Measurements from ENCODE around the gene KDM2B. TPM values are rescaled to one million over a fixed set of nuclear protein-coding genes. Genes with fewer than 3 reads are reported as not detected.

The KDM2B gene
- total RNA-seq, 1 experiment from 2014 or later = 49.3 TPM

DNA sequence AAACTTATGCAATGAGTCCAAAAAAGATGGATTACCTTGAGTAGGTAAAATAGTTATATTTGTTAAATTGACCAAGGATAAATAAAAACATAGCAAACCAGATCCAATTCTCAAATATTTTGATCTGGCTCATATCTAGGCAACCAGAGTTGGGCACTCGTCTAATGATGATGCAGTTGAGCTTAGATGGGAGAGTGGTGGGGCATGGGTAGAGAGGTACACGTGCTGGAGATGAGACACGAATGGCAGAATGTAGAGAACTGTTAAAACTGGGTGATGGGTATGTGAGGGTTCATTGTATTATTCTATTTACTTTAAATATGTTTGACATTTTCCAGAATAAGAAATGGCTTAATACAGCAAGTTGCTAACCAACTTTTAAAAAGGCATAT, 188.5 kb downstream of the KDM2B start:
- CTCF ChIA-PET = no interaction called here
- H3K27ac ChIP-seq (ENCODE audit: low read depth, low read length, poor library complexity, severe bottlenecking) = no peak overlapping the region
- POLR2A ChIA-PET (ENCODE audit: low non-redundant PET) = no interaction called here
- H3K27me3 ChIP-seq (replicated peaks; ENCODE audit: insufficient read depth, low read depth, low read length, poor library complexity) = no peaks in the 10 kb centered on the region
- intact Hi-C loops (cut with micrococcal nuclease; ENCODE audit: unreplicated experiment) = no loop called here
- no peaks in the 10 kb centered on the region for H3K36me3 ChIP-seq (ENCODE audit: insufficient read depth, low read length, poor library complexity, severe bottlenecking)
- TF ChIP-seq CTCF (conservative IDR thresholded peaks at IDR 0.05; ENCODE audit: low read depth, low read length) (no peak), EZH2 (IDR thresholded peaks at IDR 0.05; ENCODE audit: borderline replicate concordance, low read depth, low read length, poor library complexity, severe bottlenecking) (no peak)
- H3K4me3 ChIP-seq (ENCODE audit: low read depth, low read length, poor library complexity, severe bottlenecking) = no peak overlapping the region
- peaks cover 5% of the 10 kb centered on the region for H3K4me1 ChIP-seq (ENCODE audit: insufficient read depth, low read length, poor library complexity, severe bottlenecking)
- no peaks in the 10 kb centered on the region for H3K9me3 ChIP-seq (ENCODE audit: low read depth, low read length, poor library complexity, severe bottlenecking)
- DNase-seq (ENCODE audit: low spot score) = no peak
- no TSS peak for BruUV-seq (replicated peaks)

DNA sequence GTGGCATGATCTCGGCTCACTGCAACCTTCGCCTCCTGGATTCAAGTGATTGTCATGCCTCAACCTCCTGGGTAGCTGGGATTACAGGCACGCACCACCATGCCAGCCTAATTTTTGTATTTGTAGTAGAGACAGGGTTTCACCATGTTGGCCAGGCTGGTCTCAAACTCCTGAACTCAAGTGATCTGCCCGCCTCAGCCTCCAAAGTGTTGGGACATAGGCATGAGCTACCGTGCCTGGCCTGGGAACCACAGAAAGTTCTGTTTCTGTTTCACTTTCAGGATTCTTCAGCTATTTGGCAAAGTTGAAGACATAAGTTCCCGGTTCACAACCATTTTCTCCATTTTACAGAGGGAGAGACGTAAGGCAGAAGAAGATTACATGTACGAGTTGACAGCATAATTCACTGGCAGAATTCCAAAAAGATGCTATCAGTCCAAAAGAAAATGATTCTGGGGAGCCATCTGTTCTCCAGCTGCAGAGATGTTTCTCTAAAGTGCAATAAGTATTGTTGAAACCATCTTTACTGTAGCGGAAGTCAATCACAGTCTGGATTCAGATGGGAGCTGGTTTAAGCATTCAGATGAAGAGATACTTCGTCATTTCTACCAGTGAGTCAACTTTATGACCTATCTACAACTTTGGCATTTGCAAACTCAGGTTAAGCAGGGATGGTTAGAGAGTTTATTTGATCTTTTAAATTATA, 189.1 kb downstream of the KDM2B start:
- intact Hi-C loops (cut with micrococcal nuclease; ENCODE audit: unreplicated experiment) = no loop called here
- Histone ChIP-seq H3K4me1 (ENCODE audit: insufficient read depth, low read length, poor library complexity, severe bottlenecking) (peaks cover 5% of the 10 kb centered on the region), H3K36me3 (ENCODE audit: insufficient read depth, low read length, poor library complexity, severe bottlenecking) (no peaks in the 10 kb centered on the region), H3K27me3 (replicated peaks; ENCODE audit: insufficient read depth, low read depth, low read length, poor library complexity) (no peaks in the 10 kb centered on the region), H3K9me3 (ENCODE audit: low read depth, low read length, poor library complexity, severe bottlenecking) (no peaks in the 10 kb centered on the region), H3K27ac (ENCODE audit: low read depth, low read length, poor library complexity, severe bottlenecking) (no peak overlapping the region), H3K4me3 (ENCODE audit: low read depth, low read length, poor library complexity, severe bottlenecking) (no peak overlapping the region)
- TF ChIP-seq CTCF (conservative IDR thresholded peaks at IDR 0.05; ENCODE audit: low read depth, low read length) = no peak
- no peak for TF ChIP-seq EZH2 (IDR thresholded peaks at IDR 0.05; ENCODE audit: borderline replicate concordance, low read depth, low read length, poor library complexity, severe bottlenecking)
- ChIA-PET CTCF (no interaction called here), POLR2A (ENCODE audit: low non-redundant PET) (interaction anchor here (0.7 kb wide), 1 partner anchor 1160 kb away, joined by 3 read pairs; no protein-coding TSS in a partner anchor)
- peak; percentile 42 for DNase-seq (ENCODE audit: low spot score)
- BruUV-seq (replicated peaks) = no TSS peak

DNA sequence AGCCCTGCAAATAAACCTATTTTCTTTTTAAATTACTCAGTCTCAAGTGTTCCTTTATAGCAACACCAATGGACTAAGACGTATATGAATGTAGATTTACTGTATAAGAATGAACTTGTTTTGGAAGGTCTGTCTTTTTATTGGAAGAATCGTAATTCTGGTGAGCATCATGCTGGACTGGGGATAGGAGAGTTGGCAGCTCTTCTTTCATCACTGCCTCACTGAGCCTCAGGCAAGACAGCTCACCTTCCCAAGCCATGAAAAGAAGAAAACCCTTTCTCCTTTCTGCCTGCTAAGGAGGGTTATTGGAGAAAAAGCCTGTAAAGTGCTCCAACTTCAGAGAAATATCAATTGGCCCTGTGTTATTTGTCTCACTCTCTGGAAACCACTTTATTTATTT, 190.0 kb downstream of the KDM2B start:
- DNase-seq (ENCODE audit: low spot score) = no peak
- BruUV-seq (replicated peaks) = no TSS peak
- intact Hi-C loops (cut with micrococcal nuclease; ENCODE audit: unreplicated experiment) = no loop called here
- H3K9me3 ChIP-seq (ENCODE audit: low read depth, low read length, poor library complexity, severe bottlenecking) = no peaks in the 10 kb centered on the region
- no peak for TF ChIP-seq EZH2 (IDR thresholded peaks at IDR 0.05; ENCODE audit: borderline replicate concordance, low read depth, low read length, poor library complexity, severe bottlenecking)
- TF ChIP-seq CTCF (conservative IDR thresholded peaks at IDR 0.05; ENCODE audit: low read depth, low read length) = no peak
- H3K36me3 ChIP-seq (ENCODE audit: insufficient read depth, low read length, poor library complexity, severe bottlenecking) = no peaks in the 10 kb centered on the region
- peaks cover 5% of the 10 kb centered on the region for H3K4me1 ChIP-seq (ENCODE audit: insufficient read depth, low read length, poor library complexity, severe bottlenecking)
- H3K27me3 ChIP-seq (replicated peaks; ENCODE audit: insufficient read depth, low read depth, low read length, poor library complexity) = no peaks in the 10 kb centered on the region
- POLR2A ChIA-PET (ENCODE audit: low non-redundant PET) = no interaction called here
- H3K27ac ChIP-seq (ENCODE audit: low read depth, low read length, poor library complexity, severe bottlenecking) = no peak overlapping the region
- H3K4me3 ChIP-seq (ENCODE audit: low read depth, low read length, poor library complexity, severe bottlenecking) = no peak overlapping the region
- CTCF ChIA-PET = no interaction called here
